HCT116 (cell line): ENCODE results near the gene TXNDC15. TPM values are rescaled to one million over a fixed set of nuclear protein-coding genes. Genes with fewer than 3 reads are reported as not detected.

Source experiments
- ATAC-seq: fragments of 200-7000 bp; cut with Tn5 transposase; 2 replicates; pipeline ENCODE4 v1.9.1; 2020; ENCODE audit warnings: mild to moderate bottlenecking, moderate library complexity
- BruUV-seq: library from RNA; stranded (reverse); fragments of 400-500 nt; replicated peaks from 2 replicates; lab custom pipeline; 2021; lab: Mats Ljungman, UMichigan
- CTCF ChIA-PET: fragments of 300-600 bp; sonication (Branson Sonifier 250); formaldehyde crosslinking; loops from one replicate; lab custom pipeline; 2021; ENCODE audit warnings: antibody characterized with exemption; lab: Charles Lee
- POLR2A ChIA-PET: fragments of 300-600, 350-600 bp; sonication (Branson Sonifier 250); formaldehyde crosslinking; loops from one replicate; lab custom pipeline; 2021; ENCODE audit warnings: antibody characterized with exemption; lab: Charles Lee
- RAD21 ChIA-PET, 2 experiments: fragments of 300-600 bp; sonication (Branson Sonifier 250); formaldehyde crosslinking; loops; one replicate each; lab custom pipeline; 2023; ENCODE audit warnings: low total read pairs in 2 of 2; ENCODE audit not compliant: uncharacterized antibody in 2 of 2, unreplicated experiment in 2 of 2, low non-redundant PET in 1 of 2; lab: Charles Lee
- DNase-seq: peaks from one replicate; pipeline ENCODE4 v3.0.0-alpha.2; 2010; ENCODE audit warnings: low read depth, low spot score
- H2AFZ ChIP-seq: fragments of 200-600 bp; shearing (Covaris generic), sonication (generic); 2 replicates; pipeline ENCODE4 v1.6.1; 2017; ENCODE audit warnings: low read depth, mixed run types, mixed read lengths, antibody characterized with exemption, low read length; ENCODE audit not compliant: poor library complexity, severe bottlenecking
- H3K27ac ChIP-seq: 2 replicates; pipeline ENCODE4 v1.5.1; 2012; ENCODE audit warnings: low read depth, low read length
- H3K27me3 ChIP-seq: fragments of 200-600 bp; sonication (generic); 2 replicates; pipeline ENCODE4 v1.6.1; 2016; ENCODE audit warnings: mixed run types, low read length, mixed read lengths; ENCODE audit not compliant: insufficient read depth
- H3K36me3 ChIP-seq, 2 experiments: fragments of 200-500 bp in 1 of 2; fragments of 200-600 bp in 1 of 2; sonication (Bioruptor generic) in 1 of 2; sonication (generic) in 1 of 2; 2 replicates each; pipeline versions ENCODE4 v1.5.1 to v1.6.1; 2014 to 2016; ENCODE audit warnings: low read length in 2 of 2, inconsistent platforms in 1 of 2, mixed read lengths in 1 of 2, mixed run types in 1 of 2; ENCODE audit not compliant: insufficient read depth in 2 of 2, control insufficient read depth in 1 of 2
- H3K4me1 ChIP-seq, 2 experiments: fragments of 200-600 bp in 1 of 2; sonication (generic) in 1 of 2; 2 replicates each; pipeline versions ENCODE4 v1.5.1 to v1.6.1; 2012 to 2017; ENCODE audit warnings: low read length in 2 of 2, inconsistent platforms in 1 of 2, mild to moderate bottlenecking in 1 of 2, mixed read lengths in 1 of 2, mixed run types in 1 of 2, moderate library complexity in 1 of 2; ENCODE audit not compliant: insufficient read depth in 2 of 2, control insufficient read depth in 1 of 2
- H3K4me2 ChIP-seq: fragments of 200-600 bp; sonication (generic); 2 replicates; pipeline ENCODE4 v1.6.1; 2017; ENCODE audit warnings: mixed run types, low read length, mixed read lengths
- H3K4me3 ChIP-seq, 2 experiments: fragments of 200-600 bp in 1 of 2; sonication (generic) in 1 of 2; replicated peaks in 1 of 2; 2 replicates each; pipeline ENCODE4 v1.5.1; 2011 to 2016; ENCODE audit warnings: low read length in 2 of 2, control low read depth in 1 of 2, low read depth in 1 of 2, mild to moderate bottlenecking in 1 of 2, mixed read lengths in 1 of 2, mixed run types in 1 of 2
- H3K79me2 ChIP-seq: fragments of 200-600 bp; sonication (generic); 2 replicates; pipeline ENCODE4 v1.6.1; 2017; ENCODE audit warnings: mild to moderate bottlenecking, mixed run types, low read length, moderate library complexity, mixed read lengths; ENCODE audit not compliant: insufficient read depth
- H3K9ac ChIP-seq: fragments of 200-600 bp; sonication (generic); 2 replicates; pipeline ENCODE4 v1.6.1; 2016; ENCODE audit warnings: low read length, mixed read lengths
- H3K9me2 ChIP-seq: fragments of 200-600 bp; sonication (generic), shearing (Covaris generic); 2 replicates; pipeline ENCODE4 v1.6.1; 2017; ENCODE audit warnings: mixed run types, mild to moderate bottlenecking, moderate library complexity; ENCODE audit not compliant: insufficient read depth
- H3K9me3 ChIP-seq, 2 experiments: fragments of 200-500 bp in 1 of 2; fragments of 200-600 bp in 1 of 2; sonication (Bioruptor generic) in 1 of 2; sonication (generic) in 1 of 2; 2 replicates each; pipeline ENCODE4 v1.6.1; 2014 to 2017; ENCODE audit warnings: low read length in 2 of 2, mixed read lengths in 2 of 2, inconsistent platforms in 1 of 2, low read depth in 1 of 2, mild to moderate bottlenecking in 1 of 2, mixed run types in 1 of 2, moderate library complexity in 1 of 2; ENCODE audit not compliant: control insufficient read depth in 1 of 2, insufficient read depth in 1 of 2
- H4K20me1 ChIP-seq: fragments of 200-600 bp; sonication (generic), shearing (Covaris generic); 2 replicates; pipeline ENCODE4 v1.6.1; 2017; ENCODE audit warnings: mixed run types, mild to moderate bottlenecking, moderate library complexity; ENCODE audit not compliant: insufficient read depth
- ATF3 ChIP-seq: IDR thresholded peaks from 2 replicates; pipeline ENCODE4 v1.6.1; 2012
- CBX3 ChIP-seq: IDR thresholded peaks from 2 replicates; pipeline ENCODE4 v1.6.1; 2012; ENCODE audit warnings: low read depth
- CEBPB ChIP-seq: IDR thresholded peaks from 2 replicates; pipeline ENCODE4 v1.6.1; 2012; ENCODE audit warnings: low read depth
- CTCF ChIP-seq, 3 experiments: fragments of 200-600 bp in 1 of 3; sonication (generic) in 1 of 3; IDR thresholded peaks in 2 of 3; conservative IDR thresholded peaks in 1 of 3; 2 replicates each; pipeline ENCODE4 v1.5.1; 2012 to 2017; ENCODE audit warnings: low read depth in 2 of 3, low read length in 2 of 3, antibody characterized with exemption in 1 of 3, borderline replicate concordance in 1 of 3, control low read depth in 1 of 3, mild to moderate bottlenecking in 1 of 3, mixed read lengths in 1 of 3, mixed run types in 1 of 3, moderate library complexity in 1 of 3; ENCODE audit not compliant: insufficient read depth in 1 of 3
- EGR1 ChIP-seq: IDR thresholded peaks from 2 replicates; pipeline ENCODE4 v1.6.1; 2012; ENCODE audit warnings: low read depth
- ELF1 ChIP-seq: IDR thresholded peaks from 2 replicates; pipeline ENCODE4 v1.6.1; 2012; ENCODE audit warnings: low read depth, borderline replicate concordance
- FOSL1 ChIP-seq: IDR thresholded peaks from 2 replicates; pipeline ENCODE4 v1.6.1; 2012; ENCODE audit warnings: low read depth
- JUND ChIP-seq: IDR thresholded peaks from 2 replicates; pipeline ENCODE4 v1.6.1; 2012
- POLR2A ChIP-seq: IDR thresholded peaks from 2 replicates; pipeline ENCODE4 v1.7.0; 2011; ENCODE audit warnings: borderline replicate concordance; ENCODE audit not compliant: insufficient read depth, insufficient read length; ENCODE audit errors: extremely low read depth
- POLR2AphosphoS5 ChIP-seq: IDR thresholded peaks from 2 replicates; pipeline ENCODE4 v1.6.1; 2011; ENCODE audit warnings: mild to moderate bottlenecking, low read depth, low read length, moderate library complexity
- RAD21 ChIP-seq: IDR thresholded peaks from 2 replicates; pipeline ENCODE4 v1.6.1; 2012; ENCODE audit warnings: low read depth, mild to moderate bottlenecking
- SIN3A ChIP-seq: IDR thresholded peaks from 2 replicates; pipeline ENCODE4 v1.6.1; 2012; ENCODE audit warnings: low read depth
- SP1 ChIP-seq: IDR thresholded peaks from 2 replicates; pipeline ENCODE4 v1.6.1; 2012; ENCODE audit warnings: low read depth
- SRF ChIP-seq: IDR thresholded peaks from 2 replicates; pipeline ENCODE4 v1.6.1; 2012; ENCODE audit warnings: low read depth
- TCF7L2 ChIP-seq: IDR thresholded peaks from 2 replicates; pipeline ENCODE4 v1.7.0; 2011; ENCODE audit warnings: borderline replicate concordance, inconsistent platforms; ENCODE audit not compliant: insufficient read depth, insufficient read length; ENCODE audit errors: extremely low read depth
- YY1 ChIP-seq: IDR thresholded peaks from 2 replicates; pipeline ENCODE4 v1.6.1; 2011; ENCODE audit warnings: low read length, low read depth, moderate library complexity, mild to moderate bottlenecking; ENCODE audit not compliant: insufficient replicate concordance; ENCODE audit errors: extremely low read depth
- ZFX ChIP-seq: fragments of 450-650 bp; IDR thresholded peaks from 2 replicates; pipeline ENCODE4 v1.6.1; 2017
- ZNF274 ChIP-seq: fragments of 200-500 bp; sonication (Bioruptor generic); IDR thresholded peaks from 2 replicates; pipeline ENCODE4 v1.6.1; 2014; ENCODE audit warnings: mild to moderate bottlenecking, low read depth, low read length, inconsistent platforms
- intact Hi-C: fragments of 100-400 bp; cut with micrococcal nuclease; formaldehyde crosslinking; loops from 2 replicates; pipeline ENCODE4 v1.10.0; 2022
- total RNA-seq: library from RNA; stranded (reverse); gene quantifications from one replicate; pipeline ENCODE4 v1.2.1, GENCODE V29; 2021; ENCODE audit not compliant: unreplicated experiment
- TF ChIP-seq, protein P1 (sequence below): IDR thresholded peaks from 2 replicates; pipeline ENCODE4 v1.6.1; 2012

TXNDC15 gene
- total RNA-seq, 1 experiment from 2014 or later: 17.8 TPM

GRCh38 chr5:134845335-134845851 is 28.8 kb upstream of the TXNDC15 start:
- Histone ChIP-seq H3K4me3 (peak overlapping the region; percentile 28 to 96), H3K4me1 (peaks cover 33 to 50% of the 10 kb centered on the region in 2 experiments)
- ATAC-seq: peak; percentile 7
- no peak for TF ChIP-seq EGR1
- TF ChIP-seq ELF1: no peak
- no peak for TF ChIP-seq RAD21
- TF ChIP-seq, protein P1, sequence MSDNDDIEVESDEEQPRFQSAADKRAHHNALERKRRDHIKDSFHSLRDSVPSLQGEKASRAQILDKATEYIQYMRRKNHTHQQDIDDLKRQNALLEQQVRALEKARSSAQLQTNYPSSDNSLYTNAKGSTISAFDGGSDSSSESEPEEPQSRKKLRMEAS: no peak
- TF ChIP-seq SP1: no peak
- no peak for TF ChIP-seq ATF3
- TF ChIP-seq FOSL1: no peak
- TF ChIP-seq JUND: no peak
- TF ChIP-seq ZNF274: no peak
- no peak for TF ChIP-seq TCF7L2
- TF ChIP-seq SIN3A: no peak
- TF ChIP-seq YY1: no peak
- no peak for TF ChIP-seq ZFX
- TF ChIP-seq SRF: no peak
- TF ChIP-seq CBX3: no peak
- no peak for TF ChIP-seq POLR2AphosphoS5
- no peak for TF ChIP-seq CTCF (IDR thresholded peaks at IDR 0.05 in 2 of 3, conservative IDR thresholded peaks at IDR 0.05 in 1 of 3; ENCODE audit: borderline replicate concordance in 1 of 3, insufficient read depth in 1 of 3, low read depth in 2 of 3, low read length in 2 of 3)
- TF ChIP-seq CEBPB: no peak
- TF ChIP-seq POLR2A: no peak
- TF ChIP-seq, all 23 proteins: peak for 0
- Histone ChIP-seq H3K9me3 (no peaks in the 10 kb centered on the region), H4K20me1 (no peaks in the 10 kb centered on the region), H3K27me3 (no peaks in the 10 kb centered on the region), H3K9ac (peak overlapping the region; percentile 98), H3K27ac (peak overlapping the region; percentile 93), H2AFZ (no peak overlapping the region), H3K36me3 (peaks cover under 1 to 5% of the 10 kb centered on the region in 2 experiments; a peak in 1 of 4 replicates), H3K4me2 (peak overlapping the region; percentile 74), H3K9me2 (no peaks in the 10 kb centered on the region), H3K79me2 (peaks cover 44% of the 10 kb centered on the region)
- ChIA-PET CTCF (interaction anchor here (1.1 kb wide), 1 partner anchor 59 kb away, joined by 7 read pairs; the partner anchor contains the start of gene PCBD2), POLR2A (interaction anchor here (0.5 to 1.1 kb wide), 12 partner anchors 8 to 520 kb away, joined by 3 to 10 read pairs (median 4); partner anchors contain the start of genes CAMLG and PCBD2), RAD21 (no interaction called here)
- intact Hi-C loops: no loop called here
- BruUV-seq: TSS peak; percentile 97
- no peak for DNase-seq
